IMR-90 (cell line): ENCODE measurements around the gene CAND1. TPM values are rescaled to one million over a fixed set of nuclear protein-coding genes. Genes with fewer than 3 reads are reported as not detected.

Experiments
- ATAC-seq: fragments of 200-7000 bp; cut with Tn5 transposase; 2 replicates; pipeline ENCODE4 v1.9.1; 2020; ENCODE audit warnings: low read depth, mild to moderate bottlenecking, moderate library complexity
- BruUV-seq: library from RNA; stranded (reverse); fragments of 400-500 nt; replicated peaks from 2 replicates; lab custom pipeline; 2021; lab: Mats Ljungman, UMichigan
- CTCF ChIA-PET: fragments of 300-600 bp; formaldehyde crosslinking; extraction: SDS; loops from one replicate; lab custom pipeline; 2021; ENCODE audit warnings: antibody characterized with exemption; lab: Yijun Ruan, JAX
- POLR2A ChIA-PET: fragments of 300-600 bp; sonication (Branson Sonifier 250); formaldehyde crosslinking; loops from one replicate; lab custom pipeline; 2022; ENCODE audit warnings: antibody characterized with exemption; ENCODE audit not compliant: unreplicated experiment; lab: Charles Lee
- DNase-seq: peaks from one replicate; pipeline ENCODE4 v3.0.0; 2013
- H2AFZ ChIP-seq: replicated peaks from 2 replicates; pipeline ENCODE3; 2013; ENCODE audit warnings: low read length, mild to moderate bottlenecking; ENCODE audit not compliant: poor library complexity
- H2AK5ac ChIP-seq: 2 replicates; pipeline ENCODE4 v1.6.1; 2013; ENCODE audit warnings: low read depth, low read length, inconsistent platforms
- H2AK9ac ChIP-seq: replicated peaks from 2 replicates; pipeline ENCODE3; 2013; ENCODE audit warnings: mild to moderate bottlenecking, low read depth, low read length, moderate library complexity; ENCODE audit not compliant: poor library complexity
- H2BK120ac ChIP-seq: 2 replicates; pipeline ENCODE4 v1.6.1; 2013; ENCODE audit warnings: low read depth, low read length, inconsistent platforms
- H2BK15ac ChIP-seq: 3 replicates; pipeline ENCODE4 v1.6.1; 2013; ENCODE audit warnings: low read depth, low read length, inconsistent platforms
- H2BK20ac ChIP-seq: 2 replicates; pipeline ENCODE4 v1.6.1; 2013; ENCODE audit warnings: low read depth, mild to moderate bottlenecking, inconsistent platforms, low read length, moderate library complexity
- H2BK5ac ChIP-seq: 2 replicates; pipeline ENCODE4 v1.6.1; 2013; ENCODE audit warnings: mild to moderate bottlenecking, low read depth, low read length, inconsistent platforms; ENCODE audit not compliant: poor library complexity, severe bottlenecking
- H3K14ac ChIP-seq: replicated peaks from 2 replicates; pipeline ENCODE4 v1.6.1; 2013; ENCODE audit warnings: low read depth, low read length, inconsistent platforms
- H3K18ac ChIP-seq: 2 replicates; pipeline ENCODE4 v1.6.1; 2013; ENCODE audit warnings: low read depth, low read length, control low read depth
- H3K23ac ChIP-seq: 2 replicates; pipeline ENCODE4 v1.6.1; 2013; ENCODE audit warnings: low read depth, low read length, inconsistent platforms
- H3K27ac ChIP-seq: 2 replicates; pipeline ENCODE4 v1.5.1; 2013; ENCODE audit warnings: mild to moderate bottlenecking, control low read depth, low read length; ENCODE audit not compliant: insufficient read depth
- H3K27me3 ChIP-seq: 2 replicates; pipeline ENCODE4 v1.6.1; 2013; ENCODE audit warnings: low read length; ENCODE audit not compliant: control insufficient read depth, insufficient read depth
- H3K36me3 ChIP-seq: 2 replicates; pipeline ENCODE4 v1.6.1; 2013; ENCODE audit warnings: low read length, mixed read lengths; ENCODE audit not compliant: control insufficient read depth, insufficient read depth
- H3K4ac ChIP-seq: 2 replicates; pipeline ENCODE4 v1.6.1; 2013; ENCODE audit warnings: low read depth, low read length, inconsistent platforms
- H3K4me1 ChIP-seq: 2 replicates; pipeline ENCODE4 v1.6.1; 2013; ENCODE audit warnings: low read length, mixed read lengths; ENCODE audit not compliant: control insufficient read depth, insufficient read depth
- H3K4me2 ChIP-seq: 2 replicates; pipeline ENCODE4 v1.6.1; 2013; ENCODE audit warnings: low read depth, mild to moderate bottlenecking, control low read depth, low read length, moderate library complexity
- H3K4me3 ChIP-seq: 2 replicates; pipeline ENCODE4 v1.5.1; 2013; ENCODE audit warnings: low read depth, mild to moderate bottlenecking, control low read depth, low read length, moderate library complexity; ENCODE audit not compliant: insufficient read depth
- H3K56ac ChIP-seq: 2 replicates; pipeline ENCODE4 v1.6.1; 2013; ENCODE audit warnings: low read length, inconsistent platforms; ENCODE audit not compliant: insufficient read depth; ENCODE audit errors: extremely low read depth
- H3K79me1 ChIP-seq, 2 experiments: 2 replicates each; pipeline ENCODE4 v1.6.1; 2013; ENCODE audit warnings: low read length in 2 of 2, inconsistent platforms in 1 of 2, low read depth in 1 of 2
- H3K9ac ChIP-seq: 2 replicates; pipeline ENCODE4 v1.6.1; 2013; ENCODE audit warnings: low read depth, low read length, control low read depth
- H3K9me1 ChIP-seq: 2 replicates; pipeline ENCODE4 v1.6.1; 2013; ENCODE audit warnings: low read length, inconsistent platforms; ENCODE audit not compliant: insufficient read depth
- H3K9me3 ChIP-seq: 2 replicates; pipeline ENCODE4 v1.6.1; 2013; ENCODE audit warnings: low read length; ENCODE audit not compliant: control insufficient read depth, insufficient read depth
- H4K20me1 ChIP-seq: 2 replicates; pipeline ENCODE4 v1.6.1; 2013; ENCODE audit warnings: low read length, inconsistent platforms; ENCODE audit not compliant: insufficient read depth
- H4K5ac ChIP-seq: 2 replicates; pipeline ENCODE4 v1.6.1; 2013; ENCODE audit warnings: mild to moderate bottlenecking, low read depth, low read length, control low read depth
- H4K8ac ChIP-seq, 2 experiments: 2 replicates each; pipeline ENCODE4 v1.6.1; 2013; ENCODE audit warnings: low read depth in 2 of 2, low read length in 2 of 2, control low read depth in 1 of 2, inconsistent platforms in 1 of 2
- H4K91ac ChIP-seq: 2 replicates; pipeline ENCODE4 v1.6.1; 2013; ENCODE audit warnings: low read depth, low read length, inconsistent platforms; ENCODE audit not compliant: insufficient read depth
- CEBPB ChIP-seq: IDR thresholded peaks from 2 replicates; pipeline ENCODE4 v1.6.1; 2012; ENCODE audit warnings: low read depth, low read length, improper control_type of control experiment
- CHD1 ChIP-seq: IDR thresholded peaks from 2 replicates; pipeline ENCODE4 v1.6.1; 2012; ENCODE audit warnings: low read depth, low read length, improper control_type of control experiment
- FOS ChIP-seq: fragments of 150-350 bp; IDR thresholded peaks from 2 replicates; pipeline ENCODE4 v1.6.1; 2016; ENCODE audit warnings: low read depth, low read length
- MAFK ChIP-seq: IDR thresholded peaks from 2 replicates; pipeline ENCODE4 v1.6.1; 2012; ENCODE audit warnings: low read depth, low read length, improper control_type of control experiment
- MAZ ChIP-seq: IDR thresholded peaks from 2 replicates; pipeline ENCODE4 v1.6.1; 2012; ENCODE audit warnings: low read depth, mild to moderate bottlenecking, low read length, improper control_type of control experiment, moderate library complexity, borderline replicate concordance
- MXI1 ChIP-seq: IDR thresholded peaks from 2 replicates; pipeline ENCODE4 v1.6.1; 2012; ENCODE audit warnings: low read depth, mild to moderate bottlenecking, low read length, moderate library complexity, borderline replicate concordance
- RAD21 ChIP-seq: IDR thresholded peaks from 2 replicates; pipeline ENCODE4 v1.6.1; 2012; ENCODE audit warnings: low read length, improper control_type of control experiment
- WGBS, 2 experiments: methylation state at CpG; one replicate each; pipeline versions ENCODE4 v1.1.5 to v1.1.7; 2013; ENCODE audit warnings: missing lambda C conversion rate in 2 of 2; ENCODE audit not compliant: insufficient read length in 1 of 2; ENCODE audit errors: extremely low coverage in 2 of 2; 5-methylcytosine and 5-hydroxymethylcytosine counted together
- dilution Hi-C: fragments of 300-500 bp; cut with HindIII; formaldehyde crosslinking; loops from one replicate; pipeline ENCODE4 v1.14.3; 2018; ENCODE audit warnings: low sequenced_read_pairs; ENCODE audit not compliant: unreplicated experiment
- in situ Hi-C: fragments of 300-500 bp; cut with MboI; formaldehyde crosslinking; loops from 3 replicates; pipeline ENCODE4 v1.14.3; 2019; ENCODE audit warnings: low sequenced_read_pairs, inconsistent platforms, mixed read lengths
- intact Hi-C: fragments of 100-400 bp; cut with micrococcal nuclease; formaldehyde crosslinking; loops from 2 replicates; pipeline ENCODE4 v1.10.0; 2022
- polyA plus RNA-seq, 3 experiments: library from polyadenylated mRNA; depleted of rRNA; stranded (reverse); fragments of >200 nt; gene quantifications; 2 replicates each; pipeline ENCODE4 v1.2.3, GENCODE V29; 2012; ENCODE audit warnings: low replicate concordance in 1 of 3
- total RNA-seq: library from RNA; depleted of rRNA; stranded (reverse); fragments of >200 nt; gene quantifications from 2 replicates; pipeline ENCODE4 v1.2.3, GENCODE V29; 2012
- TF ChIP-seq, protein P1 (sequence below): fragments of 150-350 bp; IDR thresholded peaks from 2 replicates; pipeline ENCODE4 v1.6.1; 2016; ENCODE audit warnings: low read depth, mild to moderate bottlenecking, low read length, moderate library complexity, borderline replicate concordance

The CAND1 gene
- total and polyA plus RNA-seq, 2 of the 4 experiments (the other 2 are of a cell fraction): 42.6 to 91.4 TPM

DNA sequence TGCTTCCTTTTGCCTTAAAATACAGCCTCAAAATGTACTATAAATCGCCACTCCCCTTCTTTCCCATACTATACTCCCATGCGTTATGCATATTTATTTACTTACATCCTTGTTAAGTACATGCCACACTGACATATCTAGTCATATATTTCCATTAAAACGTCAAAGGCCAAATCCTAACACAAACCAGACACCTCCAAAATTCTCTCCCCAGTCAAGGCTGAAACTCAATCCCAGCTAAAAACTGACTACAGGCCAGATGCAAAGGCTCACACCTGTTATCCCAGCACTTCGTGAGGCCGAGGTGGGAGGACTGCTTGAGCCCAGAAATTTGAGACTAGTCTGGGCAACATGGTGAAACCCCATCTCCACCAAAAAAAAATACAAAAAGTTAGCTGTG lies 5.7 kb upstream of the CAND1 start:
- intact Hi-C loops: no loop called here
- Histone ChIP-seq H3K4ac (no peak overlapping the region), H2AFZ (no peak overlapping the region), H3K9me3 (no peaks in the 10 kb centered on the region), H3K27ac (no peak overlapping the region), H3K4me2 (no peak overlapping the region), H3K4me3 (no peak overlapping the region), H3K79me1 (no peaks in the 10 kb centered on the region), H3K27me3 (no peaks in the 10 kb centered on the region), H4K8ac (no peak overlapping the region), H3K9me1 (no peaks in the 10 kb centered on the region), H4K5ac (no peak overlapping the region), H3K18ac (no peak overlapping the region), H2BK120ac (no peak overlapping the region), H2BK5ac (no peak overlapping the region), H2AK5ac (no peak overlapping the region), H3K14ac (no peak overlapping the region), H2AK9ac (no peak overlapping the region), H2BK15ac (no peak overlapping the region), H4K91ac (no peak overlapping the region), H3K9ac (no peak overlapping the region), H4K20me1 (no peaks in the 10 kb centered on the region), H3K56ac (no peak overlapping the region), H2BK20ac (no peak overlapping the region), H3K36me3 (no peaks in the 10 kb centered on the region), H3K4me1 (no peaks in the 10 kb centered on the region), H3K23ac (no peak overlapping the region)
- dilution Hi-C loops: no loop called here
- DNase-seq (no peak), ATAC-seq (no peak)
- WGBS, 2 experiments: 15% methylated on average over 2 of the region's 5 CpGs; no CpG with 5 or more reads in 1 of the 2 experiments
- TF ChIP-seq CHD1 (no peak), MAFK (no peak), RAD21 (no peak), MAZ (no peak), CEBPB (no peak), MXI1 (no peak), FOS (no peak)
- TF ChIP-seq, protein P1, sequence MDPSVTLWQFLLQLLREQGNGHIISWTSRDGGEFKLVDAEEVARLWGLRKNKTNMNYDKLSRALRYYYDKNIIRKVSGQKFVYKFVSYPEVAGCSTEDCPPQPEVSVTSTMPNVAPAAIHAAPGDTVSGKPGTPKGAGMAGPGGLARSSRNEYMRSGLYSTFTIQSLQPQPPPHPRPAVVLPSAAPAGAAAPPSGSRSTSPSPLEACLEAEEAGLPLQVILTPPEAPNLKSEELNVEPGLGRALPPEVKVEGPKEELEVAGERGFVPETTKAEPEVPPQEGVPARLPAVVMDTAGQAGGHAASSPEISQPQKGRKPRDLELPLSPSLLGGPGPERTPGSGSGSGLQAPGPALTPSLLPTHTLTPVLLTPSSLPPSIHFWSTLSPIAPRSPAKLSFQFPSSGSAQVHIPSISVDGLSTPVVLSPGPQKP: no peak
- CTCF ChIA-PET: no interaction called here
- in situ Hi-C loops: no loop called here
- POLR2A ChIA-PET: no interaction called here
- BruUV-seq: no TSS peak
